IPS DF 4.7 (cell line): ENCODE measurements around the gene NDUFA3.

Experiments used
- DNase-seq: peaks from one replicate; pipeline ENCODE4 v3.0.0-alpha.2; 2013; ENCODE audit warnings: low spot score; ENCODE audit errors: extremely low read depth

Gene NDUFA3

DNA sequence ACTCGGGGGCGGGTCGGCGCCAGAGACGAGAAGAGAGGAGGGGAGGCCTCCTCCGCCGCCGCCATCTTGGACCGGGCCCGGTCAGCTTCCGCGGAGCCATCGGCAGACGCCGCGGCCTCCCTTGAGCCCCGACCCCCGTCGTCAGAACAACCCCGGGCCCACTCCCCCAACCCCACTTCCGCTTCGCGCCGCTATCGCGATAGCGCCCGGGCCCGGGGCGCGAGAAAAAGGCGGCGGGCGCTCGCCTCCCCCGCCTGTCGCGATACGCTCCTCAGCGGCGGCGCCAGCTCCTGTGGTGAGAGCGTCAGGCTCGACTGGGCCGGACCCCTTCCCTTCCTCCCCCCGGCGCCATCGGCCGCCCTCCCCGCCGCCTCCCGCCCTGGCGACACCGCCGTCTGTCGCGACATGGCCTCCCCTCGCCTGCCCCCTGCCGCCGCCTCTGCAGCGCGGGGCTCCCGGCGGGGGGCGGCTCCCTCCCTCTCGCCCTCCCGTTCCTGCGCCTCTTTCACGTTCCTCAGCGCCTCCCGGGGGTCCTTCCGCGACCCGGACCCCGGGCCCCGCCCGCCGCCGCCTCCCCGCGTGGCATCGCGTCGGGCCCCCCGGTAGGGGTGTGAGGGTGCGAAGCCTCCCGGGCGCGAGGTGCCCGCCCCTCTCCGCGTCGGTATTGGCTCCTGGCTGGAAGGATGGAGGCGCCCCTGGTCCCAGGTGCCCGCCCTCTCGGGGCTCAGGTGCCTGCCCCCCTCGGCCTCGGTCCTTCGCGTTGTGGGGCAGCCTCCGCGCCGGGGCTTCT is 35.2 kb downstream of the NDUFA3 start, which contains the start of gene CNOT3:
TSS of gene CNOT3 (plus strand) at position 64 of the 790 bp plus-strand sequence. CDS start 5,217 bp downstream, outside the sequence.
- no peak for DNase-seq

GRCh38 chr19:54138489-54139256 is 36.0 kb downstream of the NDUFA3 start:
- no peak for DNase-seq

DNA sequence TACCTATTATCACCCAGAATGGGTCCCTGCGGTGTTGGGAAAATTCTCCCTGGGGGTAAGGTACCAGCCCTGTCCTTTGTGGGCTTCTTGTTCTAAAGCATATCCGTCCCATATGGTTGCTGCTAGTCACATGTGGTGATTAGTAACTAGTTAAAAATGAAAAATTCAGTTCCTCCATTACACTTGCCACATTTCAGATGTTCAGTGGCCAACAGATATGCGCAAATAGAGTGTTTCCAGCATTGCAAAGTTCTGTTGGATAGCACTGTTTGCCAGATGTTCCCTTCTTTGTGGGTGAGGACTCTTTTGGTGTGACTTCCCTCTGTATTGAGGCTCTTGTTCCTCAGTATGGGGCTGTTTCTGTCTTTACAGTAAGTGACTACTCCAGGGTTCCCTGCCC is 38.7 kb downstream of the NDUFA3 start:
- no peak for DNase-seq

GRCh38 chr19:54142166-54142780 is 39.6 kb downstream of the NDUFA3 start:
- no peak for DNase-seq

- DNase-seq: no peak
These were observed 43.0 kb downstream of the NDUFA3 start for GRCh38 chr19:54145541-54146158.

- DNase-seq: no peak
These were observed 45.0 kb downstream of the NDUFA3 start for GRCh38 chr19:54147676-54148075.

DNA sequence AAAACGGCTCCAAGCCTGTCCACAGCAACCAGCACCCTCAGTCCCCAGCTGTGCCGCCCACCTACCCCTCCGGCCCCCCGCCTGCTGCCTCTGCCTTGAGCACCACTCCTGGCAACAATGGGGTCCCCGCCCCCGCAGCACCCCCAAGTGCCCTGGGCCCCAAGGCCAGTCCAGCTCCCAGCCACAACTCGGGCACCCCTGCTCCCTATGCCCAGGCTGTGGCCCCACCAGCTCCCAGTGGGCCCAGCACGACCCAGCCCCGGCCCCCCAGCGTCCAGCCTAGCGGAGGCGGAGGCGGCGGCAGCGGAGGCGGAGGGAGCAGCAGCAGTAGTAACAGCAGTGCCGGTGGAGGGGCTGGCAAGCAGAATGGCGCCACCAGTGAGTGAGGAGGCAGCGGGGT is 45.5 kb downstream of the NDUFA3 start:
- DNase-seq: no peak

DNA sequence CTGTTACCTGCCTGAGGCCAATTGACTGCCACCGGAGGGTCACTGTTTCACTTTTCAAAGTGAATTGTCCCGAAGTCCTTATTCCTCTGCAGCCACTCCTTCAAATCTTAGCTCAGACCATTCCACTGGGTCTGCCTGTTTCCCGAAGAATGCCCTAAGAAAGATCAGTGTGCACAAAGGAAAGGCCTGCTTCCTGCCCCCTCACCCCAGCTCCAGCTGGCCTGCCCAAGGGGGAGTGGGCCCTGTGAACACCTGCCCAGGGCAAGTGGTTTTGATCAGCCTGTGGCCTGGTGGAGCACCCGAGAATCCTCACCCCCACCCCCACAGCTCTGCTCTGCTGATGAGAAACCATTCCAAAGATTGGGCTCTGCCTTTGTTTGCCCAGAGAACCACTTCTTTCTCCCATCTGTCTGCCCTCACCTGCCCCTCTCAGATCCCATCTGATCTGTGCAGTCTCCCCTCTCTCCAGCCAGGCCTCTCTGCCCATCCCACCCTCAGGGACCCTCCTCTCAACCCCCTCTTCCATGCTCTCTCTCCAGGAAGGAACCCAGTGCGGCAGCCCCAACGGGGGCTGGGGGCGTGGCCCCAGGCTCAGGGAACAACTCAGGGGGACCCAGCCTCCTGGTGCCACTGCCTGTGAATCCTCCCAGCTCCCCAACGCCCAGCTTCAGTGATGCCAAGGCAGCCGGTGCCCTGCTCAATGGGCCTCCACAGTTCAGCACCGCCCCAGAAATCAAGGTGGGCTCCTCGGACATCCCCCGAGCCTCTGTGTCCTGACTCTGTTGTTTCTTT is 46.6 kb downstream of the NDUFA3 start:
- DNase-seq: no peak

DNA sequence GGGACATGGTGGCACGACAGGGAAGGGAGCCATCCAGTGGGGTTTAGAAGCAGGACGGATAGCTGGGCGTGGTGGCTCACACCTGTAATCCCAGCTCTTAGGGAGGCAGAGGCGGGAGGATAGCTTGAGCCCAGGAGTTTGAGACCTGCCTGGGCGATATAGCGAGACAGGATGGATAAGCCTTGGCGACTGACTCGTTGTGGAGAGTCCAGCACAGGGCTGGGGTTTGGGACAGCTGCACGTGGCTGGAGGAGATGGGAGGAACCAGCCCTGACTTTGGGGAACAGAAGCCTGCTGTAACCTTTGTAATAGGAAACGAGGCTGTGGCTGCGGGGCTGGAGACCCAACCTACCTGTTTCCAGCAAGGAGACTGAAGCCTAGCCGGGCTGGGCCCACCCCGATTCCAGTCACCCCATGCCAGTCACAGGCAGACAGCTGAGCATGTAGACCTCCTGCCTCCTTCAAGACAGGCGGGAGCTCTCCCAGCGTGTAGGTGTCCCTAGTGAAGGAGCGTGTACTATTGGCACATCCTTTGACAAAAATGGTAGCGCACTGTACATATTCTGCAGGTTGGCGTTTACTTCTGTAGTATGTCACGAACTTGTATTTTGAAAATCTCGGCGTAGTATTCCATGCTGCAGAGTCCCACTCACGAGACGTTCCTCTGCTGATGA is 48.8 kb downstream of the NDUFA3 start:
- DNase-seq: no peak

- DNase-seq: no peak
These were observed 49.6 kb downstream of the NDUFA3 start for GRCh38 chr19:54152267-54152666.

DNA sequence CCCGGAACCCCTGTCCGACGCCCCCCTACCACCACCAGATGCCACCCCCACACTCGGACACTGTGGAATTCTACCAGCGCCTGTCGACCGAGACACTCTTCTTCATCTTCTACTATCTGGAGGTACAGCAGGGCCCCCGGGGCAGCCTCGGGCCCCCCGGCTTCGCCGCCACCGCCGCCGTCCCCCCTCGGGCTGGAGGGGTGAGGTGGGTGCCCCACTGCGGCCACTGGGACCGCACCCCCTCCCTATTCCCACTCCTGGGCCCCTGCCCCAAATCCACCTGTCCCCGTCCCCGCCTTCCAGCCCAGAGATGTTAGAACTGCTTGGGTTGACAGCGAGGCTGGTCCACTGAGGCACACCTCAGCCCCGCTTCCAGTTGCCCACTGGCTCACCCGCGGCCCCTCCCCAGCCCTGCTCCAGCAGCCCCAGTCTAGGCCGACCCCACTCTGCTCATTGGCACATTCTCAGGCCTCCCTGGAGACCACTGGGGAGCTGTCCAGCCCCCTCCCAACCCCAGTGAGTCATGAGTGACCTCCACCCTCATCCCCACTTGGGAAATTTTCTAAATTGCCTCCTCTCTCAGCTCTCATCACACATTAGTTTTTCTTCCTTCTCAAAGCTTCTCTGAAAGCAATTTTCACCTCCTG is 50.3 kb downstream of the NDUFA3 start:
- DNase-seq: no peak

- no peak for DNase-seq
These were observed 51.2 kb downstream of the NDUFA3 start for GRCh38 chr19:54153731-54154326.

DNA sequence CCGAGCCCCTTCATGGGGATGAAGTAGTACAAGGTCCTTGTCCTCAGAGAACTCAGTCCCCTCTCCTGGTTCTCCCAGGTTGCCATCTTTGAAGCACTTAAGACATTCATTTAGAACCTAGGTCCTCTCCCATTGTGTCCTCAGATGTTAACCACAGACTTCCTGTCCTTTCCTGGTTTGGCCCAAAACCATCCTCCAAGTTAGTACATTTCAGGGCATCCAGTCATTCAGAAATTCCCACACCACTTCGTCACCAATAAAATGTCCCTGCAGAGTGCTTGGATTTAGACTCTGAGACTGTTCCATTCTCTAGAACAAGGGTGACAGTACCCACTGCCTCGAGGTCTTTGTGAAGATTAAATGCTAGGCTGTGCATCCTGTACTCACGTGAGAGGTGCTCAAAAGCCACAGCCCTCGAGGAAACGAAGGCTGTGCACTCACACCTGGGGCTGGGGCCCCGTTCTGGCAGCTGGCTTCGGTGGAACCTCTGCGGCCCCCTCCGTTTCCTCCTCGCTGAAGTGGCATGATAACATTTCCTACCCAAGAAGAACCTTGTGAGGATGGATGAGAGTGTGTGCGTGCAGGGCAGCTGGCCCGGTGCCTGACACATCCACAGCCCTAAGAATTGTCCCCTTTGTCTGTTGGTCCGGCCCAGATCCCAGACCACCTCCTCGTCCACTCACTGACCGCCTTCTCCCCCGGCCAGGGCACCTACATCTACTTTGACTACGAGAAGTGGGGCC is 52.1 kb downstream of the NDUFA3 start:
- no peak for DNase-seq

DNA sequence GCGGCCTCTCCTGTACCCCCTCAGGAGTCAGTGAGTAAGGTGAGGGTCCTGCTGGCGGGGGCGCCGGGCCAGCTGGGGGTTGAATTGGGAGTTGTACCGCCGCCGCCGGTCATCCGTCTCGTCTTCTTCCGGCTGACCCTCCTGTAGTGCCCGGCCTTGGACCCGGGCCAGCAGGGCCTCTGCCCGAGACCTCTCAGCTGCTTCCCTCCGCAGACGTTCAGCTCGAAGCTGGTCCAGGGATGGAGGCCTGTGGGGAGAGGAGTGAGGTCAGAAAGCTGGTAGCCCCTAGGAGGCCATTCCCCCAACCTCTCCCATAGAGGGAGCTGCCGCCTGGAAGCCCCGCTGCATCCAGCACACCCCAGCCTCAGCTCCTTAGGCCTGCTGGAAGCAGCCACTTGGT is 53.0 kb downstream of the NDUFA3 start:
- DNase-seq: no peak

DNA sequence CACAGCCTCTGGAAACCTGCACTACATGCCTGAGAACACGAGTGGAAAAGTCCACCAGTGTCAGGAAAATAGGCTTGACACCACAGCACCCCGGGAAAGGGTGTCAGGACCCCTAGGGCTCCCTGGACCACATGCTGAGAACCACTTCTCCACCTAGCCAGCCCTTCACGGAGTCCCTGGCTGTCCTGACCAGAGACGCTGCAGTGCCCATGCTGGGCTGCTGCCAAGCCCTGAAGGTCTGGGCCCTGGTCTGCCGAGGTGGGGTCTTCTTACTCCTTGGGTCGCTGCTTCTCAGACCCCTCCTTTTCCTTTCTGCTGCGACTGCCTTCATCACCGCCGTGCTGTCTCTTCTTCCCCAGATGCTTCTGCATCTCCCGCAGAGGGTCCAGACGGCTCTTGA is 53.8 kb downstream of the NDUFA3 start:
- DNase-seq: no peak

DNA sequence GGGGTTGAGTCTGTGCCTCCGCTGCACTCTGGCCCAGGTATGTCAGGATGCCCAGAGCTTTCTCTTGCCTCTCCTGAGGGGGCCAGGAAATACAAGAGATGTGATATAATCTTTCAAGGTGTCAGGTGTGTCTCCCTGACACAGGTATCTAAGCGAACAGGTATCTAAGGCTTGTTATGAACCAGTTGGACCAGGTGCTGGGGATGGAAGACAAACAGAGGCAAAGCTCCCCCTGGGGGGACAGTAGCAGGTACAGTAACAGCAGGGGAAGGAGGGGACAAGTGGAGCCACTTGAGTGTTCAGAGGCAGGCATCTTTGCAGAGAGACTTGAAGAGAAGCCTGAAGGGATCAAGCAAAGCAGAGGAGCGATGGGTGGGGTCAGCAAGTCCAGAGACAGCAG is 54.3 kb downstream of the NDUFA3 start:
- no peak for DNase-seq
